DLD1 (cell line): ENCODE measurements around the gene GNG12.
"Not testable (repeated sequence)": the region's sequence is repeated elsewhere in the genome, so short reads cannot be mapped to it uniquely, and the experiment has no call there.

ENCODE experiments used
- in situ Hi-C: cut with HindIII; loops from 2 replicates; pipeline ENCODE4 v1.10.0; 2017; ENCODE audit warnings: low sequenced_read_pairs

The GNG12 gene

DNA sequence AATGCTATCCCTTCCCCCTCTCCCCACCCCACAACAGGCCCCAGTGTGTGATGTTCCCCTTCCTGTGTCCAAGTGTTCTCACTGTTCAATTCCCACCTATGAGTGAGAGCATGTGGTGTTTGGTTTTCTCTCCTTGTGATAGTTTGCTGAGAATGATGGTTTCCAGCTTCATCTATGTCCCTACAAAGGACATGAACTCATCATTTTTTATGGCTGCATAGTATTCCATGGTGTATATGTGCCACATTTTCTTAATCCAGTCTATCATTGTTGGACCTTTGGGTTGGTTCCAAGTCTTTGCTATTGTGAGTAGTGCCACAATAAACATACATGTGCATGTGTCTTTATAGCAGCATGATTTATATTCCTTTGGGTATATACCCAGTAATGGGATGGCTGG lies 168.0 kb downstream of the GNG12 start:
- in situ Hi-C loops = not testable (repeated sequence)

DNA sequence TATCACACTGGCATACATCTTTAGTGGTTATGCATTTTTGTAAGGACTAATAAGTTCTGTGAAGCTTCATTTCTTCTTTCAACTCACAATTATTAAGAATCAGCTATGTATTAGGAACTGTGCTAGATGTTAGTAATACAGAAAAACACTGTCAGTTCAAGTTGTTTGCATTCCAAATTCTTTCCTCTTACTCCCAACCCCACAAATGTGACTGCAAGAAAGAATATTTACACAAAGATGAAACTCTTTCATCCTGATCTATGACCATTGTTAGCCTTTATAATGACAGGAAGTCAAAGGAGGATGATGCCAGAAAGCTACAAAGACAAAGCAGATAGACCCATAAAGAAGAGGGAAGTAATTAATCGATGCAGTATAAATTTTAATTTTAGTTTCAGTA lies 169.2 kb downstream of the GNG12 start:
- in situ Hi-C loops = no loop called here

DNA sequence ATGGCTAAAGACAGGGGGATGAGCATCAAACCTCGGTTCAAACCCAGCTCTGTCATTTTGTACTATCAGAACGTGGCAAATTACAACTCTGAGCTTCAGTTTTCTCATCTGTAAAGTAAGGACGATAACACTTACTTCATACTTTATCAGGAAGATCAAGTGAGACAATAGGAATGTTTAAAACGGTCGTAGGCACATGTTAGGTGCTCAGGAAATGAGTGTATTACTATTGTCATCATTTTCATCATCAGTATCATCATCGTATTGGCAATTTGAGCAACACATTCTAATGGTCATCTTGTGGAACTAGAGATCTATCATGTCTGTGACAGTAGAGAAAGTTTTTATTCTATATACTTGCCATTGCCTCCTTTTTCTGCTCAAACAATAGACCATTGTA lies 170.4 kb downstream of the GNG12 start:
- in situ Hi-C loops = no loop called here

DNA sequence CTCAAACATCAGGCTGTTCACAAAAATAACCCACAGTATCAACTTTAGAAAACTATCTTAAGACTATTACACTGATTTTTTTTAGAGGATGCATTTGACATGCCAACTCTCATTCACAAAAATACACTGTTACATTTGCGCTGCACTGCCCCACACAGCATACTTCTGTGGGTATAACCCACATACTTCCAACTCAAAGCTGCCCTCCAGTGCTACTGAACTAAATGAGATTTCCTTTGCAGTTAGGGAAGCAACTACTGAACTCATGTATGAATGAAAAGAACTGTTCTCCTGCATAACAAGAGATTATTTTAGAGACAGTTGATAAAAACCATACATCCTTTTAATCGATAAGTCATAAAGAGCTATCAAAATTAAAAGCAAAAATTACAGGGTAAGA lies 174.0 kb downstream of the GNG12 start:
- in situ Hi-C loops = no loop called here

DNA sequence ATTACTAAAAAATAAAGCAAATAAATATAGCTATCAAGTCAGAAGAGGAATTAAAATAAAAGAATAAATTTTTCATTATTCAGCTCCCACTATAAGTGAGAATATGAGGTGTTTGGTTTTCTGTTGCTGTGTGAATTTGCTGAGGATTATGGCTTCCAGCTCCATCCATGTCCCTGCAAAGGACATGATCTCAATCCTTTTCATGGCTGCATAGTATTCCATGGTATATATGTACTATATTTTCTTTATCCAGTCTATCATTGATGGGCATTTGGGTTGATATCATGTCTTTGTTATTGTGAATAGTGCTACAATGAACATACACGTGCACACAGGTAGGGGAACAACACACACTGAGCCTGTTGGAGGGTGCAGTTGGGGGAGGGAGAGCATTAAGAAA lies 176.1 kb downstream of the GNG12 start:
- in situ Hi-C loops = not testable (repeated sequence)

DNA sequence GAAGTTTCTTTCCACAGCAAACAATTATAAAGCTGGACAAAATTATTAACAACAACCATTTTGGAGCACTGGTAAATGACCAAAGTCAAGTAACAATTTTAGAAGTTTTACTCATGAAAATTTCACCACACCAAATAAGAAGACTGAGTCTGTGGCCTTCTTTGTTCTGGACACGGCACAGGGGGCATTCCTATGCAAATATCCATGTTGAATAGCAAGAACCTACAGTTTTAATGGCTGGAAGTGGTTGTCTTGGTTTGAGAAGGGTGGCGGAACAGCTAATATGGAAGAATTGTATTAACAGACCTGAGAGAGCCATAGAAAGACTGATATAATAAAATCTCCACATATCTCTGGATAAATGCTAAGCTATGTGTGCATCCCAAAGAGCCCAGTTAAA lies 177.7 kb downstream of the GNG12 start:
- in situ Hi-C loops = no loop called here

DNA sequence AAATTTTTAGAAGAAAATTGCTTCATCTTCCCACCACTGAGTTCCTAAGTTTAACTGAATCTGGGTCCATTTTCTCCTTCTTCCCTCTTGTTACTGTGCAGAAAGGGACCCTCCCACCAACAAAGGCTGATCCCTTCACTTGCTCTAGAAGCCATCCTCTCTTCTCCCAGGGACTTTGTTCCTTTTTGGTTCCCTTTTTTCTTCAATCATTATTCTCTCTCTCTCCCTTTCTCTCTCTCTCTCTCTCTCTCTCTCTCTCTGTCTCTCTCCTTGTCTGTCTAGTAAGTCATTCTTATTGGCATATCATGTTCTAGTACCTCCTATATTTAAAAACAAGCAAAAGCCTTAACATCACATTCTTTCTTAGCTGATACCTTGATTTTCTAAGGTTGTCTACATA lies 180.0 kb downstream of the GNG12 start:
- in situ Hi-C loops = no loop called here

DNA sequence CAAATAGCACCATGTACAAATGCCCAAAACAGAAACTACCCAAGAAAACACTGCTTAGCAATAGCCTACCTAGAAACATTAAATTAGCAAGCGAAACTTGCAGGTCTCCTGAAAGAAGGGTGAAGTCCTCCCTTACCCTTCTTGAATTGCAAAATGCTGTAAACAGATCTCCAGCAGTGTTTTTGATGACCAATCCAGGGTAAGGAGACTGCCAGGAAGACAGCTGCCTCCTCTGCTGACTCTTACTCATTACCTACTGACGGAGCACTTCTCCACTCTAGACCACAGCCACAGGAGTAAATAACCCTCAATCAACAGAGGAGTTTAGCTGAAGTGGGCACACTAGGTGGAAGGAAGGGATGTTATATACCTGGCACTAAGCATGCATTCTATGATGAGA lies 180.5 kb downstream of the GNG12 start:
- in situ Hi-C loops = no loop called here
